WTC11 (cell line): ENCODE measurements around the gene ATP2B3. TPM values are rescaled to one million over a fixed set of nuclear protein-coding genes. Genes with fewer than 3 reads are reported as not detected.

Experiments used
- ATAC-seq: fragments of 200-7000 bp; cut with Tn5 transposase; 2 replicates; pipeline ENCODE4 v1.10.0; 2021; ENCODE audit warnings: mild to moderate bottlenecking, moderate library complexity
- CTCF ChIA-PET: fragments of 300-600 bp; sonication (Branson Sonifier 250); formaldehyde crosslinking; loops from one replicate; lab custom pipeline; 2021; ENCODE audit warnings: antibody characterized with exemption; lab: Charles Lee
- POLR2A ChIA-PET: fragments of 350-600 bp; sonication (Branson Sonifier 250); formaldehyde crosslinking; loops from one replicate; lab custom pipeline; 2021; ENCODE audit warnings: antibody characterized with exemption; lab: Charles Lee
- DNase-seq: peaks from one replicate; pipeline ENCODE4 v3.0.0; 2021; ENCODE audit warnings: low spot score
- H3K27ac Mint-ChIP-seq: 2 replicates; pipeline ENCODE4 v1.8.0; 2021; ENCODE audit warnings: mixed read lengths
- H3K27me3 Mint-ChIP-seq: 2 replicates; pipeline ENCODE4 v1.8.0; 2021; ENCODE audit warnings: low read depth, mild to moderate bottlenecking, moderate library complexity, mixed read lengths
- H3K36me3 Mint-ChIP-seq: 2 replicates; pipeline ENCODE4 v1.8.0; 2021; ENCODE audit warnings: mixed read lengths
- H3K4me1 Mint-ChIP-seq: 2 replicates; pipeline ENCODE4 v1.8.0; 2022; ENCODE audit warnings: mixed read lengths
- H3K4me3 Mint-ChIP-seq: 2 replicates; pipeline ENCODE4 v1.8.0; 2021; ENCODE audit warnings: mild to moderate bottlenecking, moderate library complexity, mixed read lengths
- H3K9me3 Mint-ChIP-seq: 2 replicates; pipeline ENCODE4 v1.8.0; 2021; ENCODE audit warnings: mixed read lengths
- AFF4 ChIP-seq: sonication (generic); formaldehyde crosslinking; IDR thresholded peaks from 2 replicates; pipeline ENCODE4 v1.8.1; 2023; ENCODE audit warnings: mild to moderate bottlenecking, missing genetic modification reagents, borderline replicate concordance
- CREB1 ChIP-seq: sonication (generic); formaldehyde crosslinking; IDR thresholded peaks from 2 replicates; pipeline ENCODE4 v1.8.0; 2023; ENCODE audit warnings: mild to moderate bottlenecking, missing genetic modification reagents
- FOXJ3 ChIP-seq: sonication (generic); formaldehyde crosslinking; IDR thresholded peaks from 2 replicates; pipeline ENCODE4 v1.9.0; 2021; ENCODE audit warnings: missing genetic modification reagents, mild to moderate bottlenecking, borderline replicate concordance
- GABPB1 ChIP-seq: sonication (generic); formaldehyde crosslinking; IDR thresholded peaks from 2 replicates; pipeline ENCODE4 v1.8.1; 2023; ENCODE audit warnings: mild to moderate bottlenecking, missing genetic modification reagents
- JAZF1 ChIP-seq: fragments of 250-450 bp; sonication (Bioruptor Pico); IDR thresholded peaks from 2 replicates; pipeline ENCODE4 v1.9.0; 2021; ENCODE audit warnings: moderate library complexity, mild to moderate bottlenecking, inconsistent platforms
- MAX ChIP-seq: sonication (generic); formaldehyde crosslinking; IDR thresholded peaks from 2 replicates; pipeline ENCODE4 v1.8.0; 2022; ENCODE audit warnings: mild to moderate bottlenecking, missing genetic modification reagents
- MLX ChIP-seq: sonication (generic); formaldehyde crosslinking; IDR thresholded peaks from 2 replicates; pipeline ENCODE4 v1.8.1; 2023; ENCODE audit warnings: mild to moderate bottlenecking, missing genetic modification reagents, moderate library complexity
- MYBL2 ChIP-seq: sonication (generic); formaldehyde crosslinking; IDR thresholded peaks from 2 replicates; pipeline ENCODE4 v1.8.1; 2023; ENCODE audit warnings: mild to moderate bottlenecking, moderate library complexity, missing genetic modification reagents
- NFE2L1 ChIP-seq: sonication (generic); formaldehyde crosslinking; IDR thresholded peaks from 2 replicates; pipeline ENCODE4 v1.8.1; 2023; ENCODE audit warnings: missing genetic modification reagents
- NR1H2 ChIP-seq: sonication (generic); formaldehyde crosslinking; IDR thresholded peaks from 2 replicates; pipeline ENCODE4 v1.9.0; 2021; ENCODE audit warnings: mild to moderate bottlenecking, moderate library complexity, missing genetic modification reagents
- SMAD4 ChIP-seq: sonication (generic); formaldehyde crosslinking; IDR thresholded peaks from 2 replicates; pipeline ENCODE4 v1.8.0; 2022; ENCODE audit warnings: mild to moderate bottlenecking, missing genetic modification reagents
- TP53 ChIP-seq: sonication (generic); formaldehyde crosslinking; IDR thresholded peaks from 2 replicates; pipeline ENCODE4 v1.8.1; 2023; ENCODE audit warnings: mild to moderate bottlenecking, missing genetic modification reagents
- USF2 ChIP-seq: sonication (generic); formaldehyde crosslinking; IDR thresholded peaks from 2 replicates; pipeline ENCODE4 v1.8.1; 2023; ENCODE audit warnings: mild to moderate bottlenecking, missing genetic modification reagents, moderate library complexity
- ZNF232 ChIP-seq: sonication (generic); formaldehyde crosslinking; IDR thresholded peaks from 2 replicates; pipeline ENCODE4 v1.8.0; 2022; ENCODE audit warnings: mild to moderate bottlenecking, missing genetic modification reagents
- ZNF281 ChIP-seq: sonication (generic); formaldehyde crosslinking; IDR thresholded peaks from 2 replicates; pipeline ENCODE4 v1.8.0; 2023; ENCODE audit warnings: mild to moderate bottlenecking, missing genetic modification reagents
- ZSCAN18 ChIP-seq: fragments of 250-450 bp; sonication (Bioruptor Pico); IDR thresholded peaks from 2 replicates; pipeline ENCODE4 v2.1.2; 2022; ENCODE audit warnings: mild to moderate bottlenecking, moderate library complexity
- total RNA-seq: library from RNA; stranded (reverse); gene quantifications from 3 replicates; pipeline ENCODE4 v1.2.3, GENCODE V29; 2021
- TF ChIP-seq, protein P1 (sequence below): fragments of 250-450 bp; sonication (Bioruptor Pico); IDR thresholded peaks from 2 replicates; pipeline ENCODE4 v1.9.0; 2021; ENCODE audit warnings: mild to moderate bottlenecking
- TF ChIP-seq, protein P2 (sequence below): sonication (generic); formaldehyde crosslinking; IDR thresholded peaks from 2 replicates; pipeline ENCODE4 v1.8.1; 2023; ENCODE audit warnings: mild to moderate bottlenecking, moderate library complexity, missing genetic modification reagents

ATP2B3 gene
- total RNA-seq, 1 experiment from 2014 or later: 0.28 TPM

DNA sequence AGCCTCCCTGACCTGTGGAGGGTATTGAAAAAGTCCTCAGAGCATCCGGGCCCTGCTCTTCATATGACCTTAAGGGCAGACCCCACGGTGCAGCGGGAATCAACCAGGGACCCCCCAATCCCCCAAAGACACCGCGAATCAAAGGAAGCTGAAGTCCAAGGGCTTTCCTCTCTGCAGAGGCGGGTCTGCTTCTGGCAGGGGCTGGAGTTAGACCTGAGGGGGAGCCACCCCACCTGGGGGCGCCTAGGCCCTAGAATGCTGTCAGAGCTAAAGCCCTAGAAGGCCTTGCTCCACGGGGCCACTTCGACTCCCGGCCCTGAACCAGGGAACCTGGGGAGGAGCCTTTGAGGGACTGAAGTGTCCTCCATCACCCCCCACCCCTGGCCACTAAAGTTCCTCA is 44.3 kb upstream of the ATP2B3 start:
- CTCF ChIA-PET: interaction anchor here (1.0 to 1.2 kb wide), 5 partner anchors 9 to 172 kb away, joined by 3 to 5 read pairs (median 4); partner anchors contain the start of genes ATP2B3 and BGN
- POLR2A ChIA-PET: no interaction called here
- no peaks in the 10 kb centered on the region for H3K36me3 Mint-ChIP-seq

DNA sequence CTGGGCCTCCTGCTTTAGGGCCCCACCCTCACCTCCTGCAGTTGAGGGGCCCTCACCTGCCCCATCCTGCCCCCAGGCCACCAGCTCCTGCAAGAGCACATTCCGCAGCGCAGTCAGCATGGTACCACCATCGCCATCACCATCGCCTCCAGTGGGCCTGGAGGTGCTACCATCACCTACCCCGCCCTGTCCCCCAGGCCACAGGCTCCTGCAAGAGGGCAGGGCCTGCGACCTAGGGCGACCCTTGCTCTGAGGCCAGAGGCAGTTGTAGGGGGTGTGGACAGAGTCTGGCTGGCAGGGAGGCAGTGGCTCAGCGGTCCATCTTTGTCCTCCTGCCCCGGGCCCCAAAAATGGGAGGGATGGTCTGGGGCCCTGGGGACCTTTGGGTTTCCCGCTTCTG is 43.2 kb upstream of the ATP2B3 start:
- peaks cover 36% of the 10 kb centered on the region for H3K27me3 Mint-ChIP-seq
- DNase-seq: no peak
- H3K36me3 Mint-ChIP-seq: no peaks in the 10 kb centered on the region
- no peaks in the 10 kb centered on the region for H3K9me3 Mint-ChIP-seq
- peaks cover 15% of the 10 kb centered on the region for H3K4me1 Mint-ChIP-seq
- no peak overlapping the region for H3K27ac Mint-ChIP-seq
- ChIA-PET CTCF (interaction anchor here (1.4 kb wide), 1 partner anchor 21 kb away, joined by 4 read pairs; the partner anchor contains the start of gene BGN), POLR2A (no interaction called here)
- no peak overlapping the region for H3K4me3 Mint-ChIP-seq
- ATAC-seq: no peak
- TF ChIP-seq, protein P1, sequence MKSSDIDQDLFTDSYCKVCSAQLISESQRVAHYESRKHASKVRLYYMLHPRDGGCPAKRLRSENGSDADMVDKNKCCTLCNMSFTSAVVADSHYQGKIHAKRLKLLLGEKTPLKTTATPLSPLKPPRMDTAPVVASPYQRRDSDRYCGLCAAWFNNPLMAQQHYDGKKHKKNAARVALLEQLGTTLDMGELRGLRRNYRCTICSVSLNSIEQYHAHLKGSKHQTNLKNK (CRISPR knock-in tag): no peak
- no peak for TF ChIP-seq MAX
- no peak for TF ChIP-seq CREB1 (CRISPR knock-in tag)
- no peak for TF ChIP-seq ZNF232
- TF ChIP-seq FOXJ3: no peak
- no peak for TF ChIP-seq NFE2L1 (CRISPR knock-in tag)
- TF ChIP-seq AFF4 (CRISPR knock-in tag): no peak
- TF ChIP-seq MYBL2 (CRISPR knock-in tag): no peak
- no peak for TF ChIP-seq ZSCAN18
- no peak for TF ChIP-seq SMAD4 (CRISPR knock-in tag)
- TF ChIP-seq, protein P2, sequence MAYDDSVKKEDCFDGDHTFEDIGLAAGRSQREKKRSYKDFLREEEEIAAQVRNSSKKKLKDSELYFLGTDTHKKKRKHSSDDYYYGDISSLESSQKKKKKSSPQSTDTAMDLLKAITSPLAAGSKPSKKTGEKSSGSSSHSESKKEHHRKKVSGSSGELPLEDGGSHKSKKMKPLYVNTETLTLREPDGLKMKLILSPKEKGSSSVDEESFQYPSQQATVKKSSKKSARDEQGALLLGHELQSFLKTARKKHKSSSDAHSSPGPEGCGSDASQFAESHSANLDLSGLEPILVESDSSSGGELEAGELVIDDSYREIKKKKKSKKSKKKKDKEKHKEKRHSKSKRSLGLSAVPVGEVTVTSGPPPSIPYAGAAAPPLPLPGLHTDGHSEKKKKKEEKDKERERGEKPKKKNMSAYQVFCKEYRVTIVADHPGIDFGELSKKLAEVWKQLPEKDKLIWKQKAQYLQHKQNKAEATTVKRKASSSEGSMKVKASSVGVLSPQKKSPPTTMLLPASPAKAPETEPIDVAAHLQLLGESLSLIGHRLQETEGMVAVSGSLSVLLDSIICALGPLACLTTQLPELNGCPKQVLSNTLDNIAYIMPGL (CRISPR knock-in tag): no peak
- no peak for TF ChIP-seq MLX (CRISPR knock-in tag)
- no peak for TF ChIP-seq USF2 (CRISPR knock-in tag)
- TF ChIP-seq TP53 (CRISPR knock-in tag): no peak
- no peak for TF ChIP-seq NR1H2 (CRISPR knock-in tag)
- TF ChIP-seq JAZF1 (CRISPR knock-in tag): no peak

More for the DNA sequence above, 44.3 kb upstream of the ATP2B3 start:
- Mint-ChIP-seq H3K9me3 (no peaks in the 10 kb centered on the region), H3K4me1 (peaks cover 15% of the 10 kb centered on the region), H3K27me3 (peaks cover 36% of the 10 kb centered on the region), H3K27ac (no peak overlapping the region), H3K4me3 (no peak overlapping the region)
- DNase-seq (no peak), ATAC-seq (no peak)
- TF ChIP-seq ZNF281 (CRISPR knock-in tag) (no peak), GABPB1 (no peak)
